VCaP (cell line): ENCODE results near the gene TMEM270.

Experiments
- H3K27ac ChIP-seq: fragments of 450-650 bp; 2 replicates; pipeline ENCODE4 v1.5.1; 2017
- TF ChIP-seq, protein P1 (sequence below): fragments of 450-650 bp; conservative IDR thresholded peaks from 2 replicates; pipeline ENCODE4 v1.5.1; 2017; ENCODE audit warnings: mild to moderate bottlenecking, moderate library complexity

Gene TMEM270

DNA sequence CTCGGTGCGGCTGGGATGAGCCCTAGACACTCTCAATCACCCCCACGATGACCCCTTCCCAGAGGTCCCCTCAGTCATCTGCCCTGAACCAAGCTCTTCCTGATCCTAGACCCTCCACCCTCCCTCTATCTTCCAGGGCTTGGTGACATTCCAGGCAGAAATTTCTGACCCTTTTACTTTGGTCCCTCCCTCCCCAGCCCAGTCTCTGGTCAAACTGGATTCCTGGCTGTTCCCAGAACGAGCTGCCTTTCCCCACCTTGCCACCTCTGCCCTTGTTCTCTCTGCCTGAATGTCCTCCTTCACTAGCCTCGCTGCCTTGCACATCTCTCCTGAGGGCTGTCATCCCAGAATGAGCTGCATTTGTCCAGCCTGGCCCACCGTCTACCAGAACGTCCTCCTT lies 31.5 kb upstream of the TMEM270 start:
- TF ChIP-seq, protein P1, sequence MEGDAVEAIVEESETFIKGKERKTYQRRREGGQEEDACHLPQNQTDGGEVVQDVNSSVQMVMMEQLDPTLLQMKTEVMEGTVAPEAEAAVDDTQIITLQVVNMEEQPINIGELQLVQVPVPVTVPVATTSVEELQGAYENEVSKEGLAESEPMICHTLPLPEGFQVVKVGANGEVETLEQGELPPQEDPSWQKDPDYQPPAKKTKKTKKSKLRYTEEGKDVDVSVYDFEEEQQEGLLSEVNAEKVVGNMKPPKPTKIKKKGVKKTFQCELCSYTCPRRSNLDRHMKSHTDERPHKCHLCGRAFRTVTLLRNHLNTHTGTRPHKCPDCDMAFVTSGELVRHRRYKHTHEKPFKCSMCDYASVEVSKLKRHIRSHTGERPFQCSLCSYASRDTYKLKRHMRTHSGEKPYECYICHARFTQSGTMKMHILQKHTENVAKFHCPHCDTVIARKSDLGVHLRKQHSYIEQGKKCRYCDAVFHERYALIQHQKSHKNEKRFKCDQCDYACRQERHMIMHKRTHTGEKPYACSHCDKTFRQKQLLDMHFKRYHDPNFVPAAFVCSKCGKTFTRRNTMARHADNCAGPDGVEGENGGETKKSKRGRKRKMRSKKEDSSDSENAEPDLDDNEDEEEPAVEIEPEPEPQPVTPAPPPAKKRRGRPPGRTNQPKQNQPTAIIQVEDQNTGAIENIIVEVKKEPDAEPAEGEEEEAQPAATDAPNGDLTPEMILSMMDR: no peak
- peak overlapping the region; percentile 100 for H3K27ac ChIP-seq

DNA sequence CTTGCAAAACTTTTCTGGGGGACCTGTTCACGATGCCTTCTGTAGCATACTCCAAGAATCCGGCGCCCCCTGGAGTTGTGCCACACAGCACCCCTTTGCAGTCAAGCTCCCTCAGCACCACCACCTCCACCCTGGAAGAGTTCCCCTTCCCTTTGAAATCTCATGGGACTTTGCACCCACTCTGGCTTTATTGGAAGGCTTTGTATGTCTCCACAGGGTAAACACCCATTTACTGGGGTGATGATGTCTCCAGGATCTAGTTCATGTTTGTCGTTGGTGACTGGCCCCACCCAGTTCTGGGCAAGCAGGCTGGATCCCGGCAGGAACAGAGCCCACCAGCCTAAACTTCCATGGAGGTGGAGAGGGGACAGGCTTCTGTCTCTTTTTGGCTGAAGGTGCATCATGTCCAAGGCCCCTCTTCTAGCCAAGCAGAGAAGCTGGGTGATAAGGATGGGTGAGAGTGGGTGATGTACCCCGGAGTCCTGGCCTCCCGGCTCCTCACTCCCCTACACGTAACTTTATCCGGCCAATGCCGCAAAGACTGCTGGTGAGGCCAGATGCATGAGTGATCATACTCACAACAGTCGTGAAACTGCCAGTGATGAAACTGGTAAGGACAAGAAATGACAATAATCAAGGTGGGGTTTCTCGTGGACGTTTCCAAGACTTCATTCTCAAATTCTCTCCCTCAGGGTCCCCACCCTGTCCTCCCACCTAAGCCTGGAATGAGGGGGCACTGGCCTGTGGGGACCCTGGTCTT lies 30.9 kb upstream of the TMEM270 start:
- peak overlapping the region; percentile 100 for H3K27ac ChIP-seq
- TF ChIP-seq, protein P1: no peak

DNA sequence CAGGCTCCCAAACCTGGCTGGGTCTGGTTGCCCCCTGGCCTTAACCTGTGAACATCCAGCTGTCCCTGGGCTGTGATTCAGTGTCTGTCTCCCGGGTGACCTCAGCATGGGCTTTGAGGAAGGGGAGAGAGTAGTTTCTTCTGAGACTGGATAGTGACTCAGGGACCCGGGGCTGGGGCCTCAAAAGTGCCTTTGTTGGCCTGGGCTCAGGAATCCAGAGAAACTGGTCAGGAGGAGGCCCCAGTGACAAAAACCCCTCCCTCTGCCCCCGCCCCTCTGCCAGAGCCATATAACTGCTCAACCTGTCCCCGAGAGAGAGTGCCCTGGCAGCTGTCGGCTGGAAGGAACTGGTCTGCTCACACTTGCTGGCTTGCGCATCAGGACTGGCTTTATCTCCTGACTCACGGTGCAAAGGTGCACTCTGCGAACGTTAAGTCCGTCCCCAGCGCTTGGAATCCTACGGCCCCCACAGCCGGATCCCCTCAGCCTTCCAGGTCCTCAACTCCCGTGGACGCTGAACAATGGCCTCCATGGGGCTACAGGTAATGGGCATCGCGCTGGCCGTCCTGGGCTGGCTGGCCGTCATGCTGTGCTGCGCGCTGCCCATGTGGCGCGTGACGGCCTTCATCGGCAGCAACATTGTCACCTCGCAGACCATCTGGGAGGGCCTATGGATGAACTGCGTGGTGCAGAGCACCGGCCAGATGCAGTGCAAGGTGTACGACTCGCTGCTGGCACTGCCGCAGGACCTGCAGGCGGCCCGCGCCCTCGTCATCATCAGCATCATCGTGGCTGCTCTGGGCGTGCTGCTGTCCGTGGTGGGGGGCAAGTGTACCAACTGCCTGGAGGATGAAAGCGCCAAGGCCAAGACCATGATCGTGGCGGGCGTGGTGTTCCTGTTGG lies 30.0 kb upstream of the TMEM270 start, which contains the start of gene CLDN4:
TSS of gene CLDN4 (plus strand) at position 316 of the 903 bp plus-strand sequence. CDS start at position 522, 206 bp downstream.
- H3K27ac ChIP-seq: peak within 1 kb of the TSS; percentile 100

DNA sequence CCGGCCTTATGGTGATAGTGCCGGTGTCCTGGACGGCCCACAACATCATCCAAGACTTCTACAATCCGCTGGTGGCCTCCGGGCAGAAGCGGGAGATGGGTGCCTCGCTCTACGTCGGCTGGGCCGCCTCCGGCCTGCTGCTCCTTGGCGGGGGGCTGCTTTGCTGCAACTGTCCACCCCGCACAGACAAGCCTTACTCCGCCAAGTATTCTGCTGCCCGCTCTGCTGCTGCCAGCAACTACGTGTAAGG lies 29.4 kb upstream of the TMEM270 start:
- TF ChIP-seq, protein P1: no peak
- H3K27ac ChIP-seq: peak overlapping the region; percentile 100

More for the DNA sequence above, 30.0 kb upstream of the TMEM270 start, which contains the start of gene CLDN4:
- TF ChIP-seq, protein P1: no peak

DNA sequence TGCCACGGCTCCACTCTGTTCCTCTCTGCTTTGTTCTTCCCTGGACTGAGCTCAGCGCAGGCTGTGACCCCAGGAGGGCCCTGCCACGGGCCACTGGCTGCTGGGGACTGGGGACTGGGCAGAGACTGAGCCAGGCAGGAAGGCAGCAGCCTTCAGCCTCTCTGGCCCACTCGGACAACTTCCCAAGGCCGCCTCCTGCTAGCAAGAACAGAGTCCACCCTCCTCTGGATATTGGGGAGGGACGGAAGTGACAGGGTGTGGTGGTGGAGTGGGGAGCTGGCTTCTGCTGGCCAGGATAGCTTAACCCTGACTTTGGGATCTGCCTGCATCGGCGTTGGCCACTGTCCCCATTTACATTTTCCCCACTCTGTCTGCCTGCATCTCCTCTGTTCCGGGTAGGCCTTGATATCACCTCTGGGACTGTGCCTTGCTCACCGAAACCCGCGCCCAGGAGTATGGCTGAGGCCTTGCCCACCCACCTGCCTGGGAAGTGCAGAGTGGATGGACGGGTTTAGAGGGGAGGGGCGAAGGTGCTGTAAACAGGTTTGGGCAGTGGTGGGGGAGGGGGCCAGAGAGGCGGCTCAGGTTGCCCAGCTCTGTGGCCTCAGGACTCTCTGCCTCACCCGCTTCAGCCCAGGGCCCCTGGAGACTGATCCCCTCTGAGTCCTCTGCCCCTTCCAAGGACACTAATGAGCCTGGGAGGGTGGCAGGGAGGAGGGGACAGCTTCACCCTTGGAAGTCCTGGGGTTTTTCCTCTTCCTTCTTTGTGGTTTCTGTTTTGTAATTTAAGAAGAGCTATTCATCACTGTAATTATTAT lies 28.9 kb upstream of the TMEM270 start:
- peak overlapping the region; percentile 100 for H3K27ac ChIP-seq
- TF ChIP-seq, protein P1: no peak

DNA sequence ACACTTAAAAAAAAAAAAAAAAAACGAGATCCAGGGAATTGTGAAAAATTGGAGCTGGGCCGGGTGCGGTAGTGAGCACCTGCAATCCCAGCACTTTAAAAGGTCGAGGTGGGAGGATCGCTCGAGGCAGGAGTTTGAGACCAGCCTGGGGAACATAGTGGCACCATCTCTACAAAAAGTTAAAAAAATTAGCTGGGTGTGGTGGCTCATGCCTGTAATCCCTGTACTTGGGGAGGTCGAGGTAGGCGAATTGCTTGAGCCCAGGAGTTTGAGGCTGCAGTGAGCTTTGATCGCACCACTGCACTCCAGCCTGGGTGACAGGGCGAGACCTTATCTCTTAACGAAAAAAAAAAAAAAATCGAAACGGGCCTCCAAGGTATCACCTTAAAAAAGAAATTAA lies 28.2 kb upstream of the TMEM270 start:
- TF ChIP-seq, protein P1: no peak
- peak overlapping the region; percentile 100 for H3K27ac ChIP-seq
